ENCODE measurements around the gene N4BP3.

The N4BP3 gene

DNA sequence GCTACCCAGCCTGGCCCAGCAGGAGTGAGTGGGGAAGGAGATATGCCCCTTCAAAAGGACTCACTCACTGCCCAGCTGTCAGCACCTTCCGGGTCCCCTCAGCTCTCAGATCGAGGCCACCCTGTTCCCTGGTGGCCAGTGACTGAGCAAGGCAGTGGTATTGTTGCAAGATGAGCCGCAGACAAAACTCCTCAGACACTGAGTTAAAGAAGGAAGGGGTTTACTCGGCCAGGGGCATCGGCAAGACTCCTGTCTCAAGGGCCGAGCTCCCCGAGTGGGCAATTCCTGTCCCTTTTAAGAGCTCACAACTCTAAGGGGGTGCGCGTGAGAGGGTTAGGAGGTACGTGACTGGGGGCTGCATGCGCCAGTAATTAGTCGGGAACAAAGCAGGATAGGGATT lies 9.7 kb upstream of the N4BP3 start:
- no peak for DNase-seq (ENCODE audit: low read depth)

DNA sequence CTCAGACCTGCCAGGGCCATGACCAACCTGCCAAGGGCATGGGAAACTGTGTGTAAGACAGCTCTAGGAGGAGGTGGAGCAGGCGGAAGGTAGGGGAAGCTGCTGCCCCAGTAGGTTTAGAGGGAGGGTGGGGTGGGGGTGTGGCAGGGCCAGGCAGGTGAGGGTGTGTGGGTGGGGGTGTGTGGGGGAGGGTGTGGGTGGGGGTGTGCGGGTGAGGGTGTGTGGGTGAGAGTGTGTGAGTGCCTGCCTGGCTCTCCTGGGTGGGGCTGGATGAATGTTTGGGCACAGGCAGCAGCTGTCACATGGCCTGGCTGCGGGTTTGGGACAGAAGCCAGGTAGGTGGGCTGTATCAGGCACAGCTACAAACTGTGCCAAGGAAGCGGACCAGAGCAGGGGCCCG lies 8.8 kb upstream of the N4BP3 start:
- no peak for DNase-seq (ENCODE audit: low read depth)

DNA sequence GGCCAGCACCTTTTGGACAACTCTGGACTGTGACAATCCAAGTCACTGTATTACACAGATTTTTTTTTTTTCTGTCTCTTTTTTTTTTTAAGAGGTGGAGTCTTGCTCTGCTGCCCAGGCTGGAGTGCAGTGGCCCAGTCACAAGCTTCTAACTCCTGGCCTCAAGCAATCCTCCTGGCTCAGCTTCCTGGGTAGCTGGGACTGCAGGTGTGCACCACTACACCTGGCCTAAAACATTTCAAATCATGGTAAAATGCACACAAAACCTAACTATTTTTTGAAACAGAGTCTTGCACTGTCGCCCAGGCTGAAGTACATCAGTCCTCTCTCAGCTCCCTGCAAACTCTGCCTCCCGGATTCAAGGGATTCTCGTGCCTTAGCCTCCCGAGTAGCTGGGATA lies 7.2 kb upstream of the N4BP3 start:
- no peak for DNase-seq (ENCODE audit: low read depth)

DNA sequence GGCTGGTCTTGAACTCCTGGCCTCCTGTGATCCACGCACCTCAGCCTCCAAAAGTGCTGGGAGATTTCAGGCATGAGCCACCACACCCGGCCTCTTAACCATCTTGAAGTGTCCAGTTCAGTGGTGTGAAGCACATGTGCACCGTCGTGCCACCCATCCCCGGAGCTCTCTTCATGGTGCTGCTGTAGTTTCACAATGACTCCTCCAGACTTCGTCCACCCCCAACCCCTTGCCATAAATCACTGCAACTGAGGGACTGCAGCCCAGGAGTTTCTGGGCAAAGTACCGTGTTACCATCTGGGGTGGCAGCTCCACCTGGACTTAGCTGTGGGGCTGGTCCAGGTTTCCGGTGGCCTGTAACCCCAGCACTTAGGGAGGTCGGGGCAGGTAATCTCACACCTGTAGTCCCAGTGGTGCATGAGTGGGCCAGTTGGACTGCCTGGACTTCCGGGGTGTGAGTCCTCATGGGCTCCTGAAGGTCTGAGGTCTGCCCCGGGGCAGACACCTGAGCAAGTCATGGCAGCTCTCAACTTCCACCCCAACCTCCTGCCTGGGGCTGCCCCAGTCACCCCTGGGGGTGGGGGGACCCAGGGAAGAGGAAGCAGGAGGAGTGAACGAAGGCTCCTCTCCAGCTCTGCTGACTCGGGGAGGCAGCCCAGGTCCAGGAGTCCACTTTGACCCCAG lies 6.6 kb upstream of the N4BP3 start:
- no peak for DNase-seq (ENCODE audit: low read depth)

DNA sequence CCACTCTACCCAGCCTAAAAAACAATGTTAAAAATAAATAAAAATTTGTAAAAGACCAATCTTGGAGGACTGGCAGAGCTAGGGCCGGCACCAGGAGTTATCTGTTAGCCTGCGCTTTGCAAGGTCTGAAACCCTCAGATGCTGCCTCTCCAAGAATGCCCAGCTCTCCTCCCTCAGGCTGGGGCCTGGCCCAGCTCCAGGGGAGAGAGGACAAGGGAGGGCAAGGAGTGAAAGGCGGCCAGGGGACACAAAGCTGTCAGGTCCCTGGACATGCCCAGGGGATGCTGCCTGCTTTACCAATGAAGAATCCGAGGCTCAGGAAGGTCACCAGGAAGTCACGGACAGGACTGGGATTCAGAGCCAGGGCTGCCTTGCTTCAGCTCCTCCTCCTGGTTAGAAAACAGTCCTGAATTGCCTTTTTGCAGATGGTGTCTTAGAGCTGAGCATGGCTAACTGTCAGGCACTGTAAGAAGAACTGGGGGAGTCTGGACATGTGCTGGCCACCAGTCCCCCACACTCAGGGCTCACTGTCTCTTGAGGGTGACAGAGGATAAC lies 5.5 kb upstream of the N4BP3 start:
- DNase-seq (ENCODE audit: low read depth), result no peak

DNA sequence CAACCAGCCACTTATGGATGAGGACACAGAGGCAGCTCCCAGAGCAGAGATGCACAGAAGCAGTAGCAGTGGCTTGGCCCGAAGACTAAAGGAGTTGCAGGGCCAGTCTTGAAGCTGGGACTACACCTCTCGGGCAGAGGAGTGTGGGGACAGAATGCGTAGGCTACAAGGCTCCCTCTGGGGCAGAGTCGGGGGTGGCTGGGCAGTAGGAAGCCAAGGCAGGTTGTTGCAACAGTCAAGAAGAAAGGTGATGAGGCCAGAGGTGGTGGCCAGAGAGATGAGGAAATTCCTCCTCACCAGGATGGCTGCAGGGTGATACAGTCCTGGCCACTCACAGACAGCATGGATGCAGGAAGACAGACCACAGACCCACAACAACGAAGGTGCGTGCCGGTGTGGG lies 4.9 kb upstream of the N4BP3 start:
- no peak for DNase-seq (ENCODE audit: low read depth)

DNA sequence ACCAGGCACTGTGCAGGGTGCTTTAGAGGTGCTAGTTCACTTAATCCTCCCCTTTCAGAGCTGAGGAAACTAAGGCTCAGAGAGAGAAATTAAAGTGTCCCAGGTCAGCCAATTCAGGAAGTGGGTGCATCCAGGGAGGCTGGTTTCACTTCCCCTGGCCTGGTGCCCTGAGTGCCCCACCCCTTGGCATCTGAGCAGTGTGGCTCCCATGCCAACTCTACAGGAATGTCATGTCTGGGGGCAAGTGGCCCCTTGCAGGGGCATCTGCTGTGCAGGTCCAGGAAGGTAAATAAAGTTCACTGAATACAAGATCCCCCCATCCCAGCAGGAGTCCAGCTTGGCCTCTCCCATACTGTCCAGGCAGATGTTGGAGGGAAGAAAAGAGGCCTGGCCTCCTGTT lies 4.4 kb upstream of the N4BP3 start:
- no peak for DNase-seq (ENCODE audit: low read depth)

DNA sequence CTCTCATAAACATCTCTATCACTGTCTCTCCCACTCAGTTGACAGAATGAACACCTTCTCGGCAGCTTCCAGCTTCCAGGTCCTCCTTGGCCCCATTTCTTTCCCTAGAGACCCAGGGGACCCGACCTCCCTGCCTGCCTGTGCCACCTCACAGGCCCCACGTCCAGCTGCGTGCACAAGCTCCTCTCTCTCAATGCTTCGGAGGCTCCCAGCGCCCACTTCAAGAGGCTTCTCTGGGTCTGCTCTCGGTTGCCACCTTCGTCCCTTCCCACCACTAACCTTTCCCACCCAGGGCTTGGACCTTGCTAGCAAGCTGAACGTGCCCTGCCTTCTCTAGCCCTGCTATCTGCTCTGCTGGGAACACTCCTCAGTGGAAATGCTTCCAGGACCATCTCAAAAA lies 2.8 kb upstream of the N4BP3 start:
- no peak for DNase-seq (ENCODE audit: low read depth)

DNA sequence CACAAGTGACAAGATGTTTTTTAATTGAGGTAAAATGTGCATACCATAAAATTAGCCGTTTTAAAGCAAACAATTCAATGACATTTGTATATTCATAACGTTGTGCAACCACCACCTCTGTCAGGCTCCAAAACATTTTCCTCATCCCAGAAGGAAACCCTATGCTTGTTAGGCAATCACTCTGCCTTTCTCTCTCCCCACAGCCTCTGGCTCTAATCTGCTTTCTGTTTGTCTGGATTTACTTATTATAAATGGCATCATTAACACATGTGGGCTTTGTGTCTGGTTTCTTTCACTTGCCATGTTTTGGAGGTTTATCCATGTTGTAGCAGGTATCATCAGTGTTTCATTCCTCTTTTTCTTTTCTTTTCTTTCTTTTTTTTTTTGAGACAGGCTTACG lies 1.4 kb upstream of the N4BP3 start:
- peak; percentile 27 for DNase-seq (ENCODE audit: low read depth)

DNA sequence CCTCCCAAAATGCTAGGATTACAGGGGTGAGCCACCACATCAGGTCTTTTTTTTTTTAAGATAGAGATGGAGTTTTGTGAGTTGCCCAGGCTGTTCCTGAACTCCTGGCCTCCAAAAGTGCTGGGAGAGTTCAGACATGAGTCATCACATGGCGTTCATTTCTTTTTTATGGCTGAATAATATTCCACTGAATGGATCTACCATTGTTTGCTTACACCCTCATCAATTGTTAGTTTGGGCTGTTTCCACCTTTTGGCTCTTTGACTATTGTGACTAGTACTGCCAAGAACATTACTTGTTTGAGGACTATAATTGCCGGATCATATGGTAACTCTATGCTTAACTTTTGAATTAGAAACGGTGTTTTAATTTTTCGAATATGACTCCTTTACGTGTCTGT lies 787 bp upstream of the N4BP3 start:
- DNase-seq (ENCODE audit: low read depth), result no peak

DNA sequence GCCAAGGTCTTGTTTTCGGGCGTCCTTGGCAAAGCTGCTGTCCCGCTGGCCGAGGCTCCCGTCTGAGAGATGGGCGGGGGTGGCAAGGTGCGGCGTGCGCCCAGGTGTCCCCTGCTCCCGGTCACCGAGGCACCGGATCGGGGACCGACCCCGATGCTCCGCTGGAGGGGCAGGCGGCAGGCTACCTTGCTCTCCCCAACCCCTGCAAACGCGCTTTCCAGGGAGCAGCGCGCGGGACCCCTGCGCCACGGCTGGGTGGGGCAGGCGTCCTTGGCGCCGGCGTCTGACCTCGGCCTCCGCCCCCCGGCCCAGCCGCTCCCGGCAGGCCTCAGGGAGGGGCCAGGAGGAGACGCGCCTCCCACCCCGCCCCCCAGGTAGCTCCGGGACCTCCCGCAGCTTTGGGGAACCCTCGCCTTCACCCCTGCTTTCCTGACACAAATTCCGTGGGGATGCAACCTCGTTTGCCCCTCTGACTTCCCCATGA lies 551 bp downstream of the N4BP3 start:
- no peak for DNase-seq (ENCODE audit: low read depth)

DNA sequence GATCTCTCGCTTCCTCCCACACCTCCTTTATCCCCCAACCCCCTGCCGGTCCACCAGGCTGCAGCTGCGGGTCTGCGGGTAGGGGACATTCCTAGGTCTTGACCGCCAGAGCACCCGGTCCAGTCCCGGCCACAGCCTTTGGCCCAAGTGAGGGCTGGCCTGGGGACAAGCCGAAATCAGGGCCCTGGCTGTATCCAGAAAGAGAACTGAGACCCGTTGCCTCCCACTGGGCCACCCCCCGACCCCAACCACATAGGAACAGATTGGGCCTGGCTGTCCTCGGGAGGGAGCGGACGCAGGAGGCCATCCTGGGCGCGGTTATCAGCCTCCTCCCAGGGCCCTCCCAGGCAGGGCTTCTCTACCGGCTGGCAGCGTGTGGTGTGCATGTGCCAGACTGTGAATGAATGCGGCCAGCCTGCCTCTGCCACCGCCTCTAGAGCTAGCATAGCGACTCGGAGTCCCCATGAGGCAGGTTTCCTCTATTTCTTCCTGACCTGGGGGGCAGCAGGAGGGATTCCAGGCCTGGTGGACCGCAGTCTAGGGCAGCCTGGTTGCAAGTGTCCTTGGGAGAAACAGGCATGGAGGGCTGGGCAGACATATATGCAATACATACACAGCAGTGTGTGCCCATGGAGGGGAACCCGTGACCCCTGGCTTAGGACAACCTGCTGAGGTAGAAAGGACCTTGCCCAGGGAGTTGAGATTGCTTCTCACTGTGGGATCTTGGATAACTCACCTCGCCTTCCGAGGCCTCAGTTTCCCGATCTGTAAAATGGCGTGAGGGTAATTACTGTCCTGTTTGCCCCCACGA lies 1.2 kb downstream of the N4BP3 start:
- DNase-seq (ENCODE audit: low read depth), result no peak

DNA sequence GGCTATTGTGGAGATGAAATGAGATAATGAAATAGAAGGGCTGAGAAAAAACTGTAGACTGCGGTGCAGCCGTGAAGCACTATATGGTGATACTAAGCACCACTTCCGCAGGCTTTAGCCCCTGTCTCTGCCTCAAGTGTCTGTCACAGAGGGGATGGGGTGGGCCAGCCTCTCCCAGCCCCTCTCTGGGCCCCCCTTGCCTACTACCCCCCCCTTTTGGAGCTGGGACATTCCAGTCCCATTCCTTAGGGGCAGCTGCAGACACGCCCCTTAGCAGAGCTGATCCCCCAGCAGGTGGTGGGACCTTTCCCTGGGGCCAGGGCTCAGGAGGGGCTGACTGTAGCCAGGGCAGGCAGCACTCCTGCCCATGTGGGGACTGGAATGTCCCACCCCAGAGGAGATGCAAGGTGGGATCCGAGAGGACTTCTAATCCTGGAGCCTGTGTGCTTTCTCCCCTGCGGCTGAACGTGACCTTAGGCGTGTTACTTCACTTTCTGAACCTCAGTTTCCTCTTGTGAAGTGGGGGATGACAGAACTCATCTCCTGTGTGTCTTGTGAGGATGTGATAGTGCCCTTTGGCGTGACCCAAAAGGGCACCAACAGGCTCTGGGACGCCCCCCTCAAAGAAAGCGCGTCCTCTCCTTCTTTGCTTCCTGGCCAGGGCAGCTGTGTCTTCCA lies 1.9 kb downstream of the N4BP3 start:
- no peak for DNase-seq (ENCODE audit: low read depth)

DNA sequence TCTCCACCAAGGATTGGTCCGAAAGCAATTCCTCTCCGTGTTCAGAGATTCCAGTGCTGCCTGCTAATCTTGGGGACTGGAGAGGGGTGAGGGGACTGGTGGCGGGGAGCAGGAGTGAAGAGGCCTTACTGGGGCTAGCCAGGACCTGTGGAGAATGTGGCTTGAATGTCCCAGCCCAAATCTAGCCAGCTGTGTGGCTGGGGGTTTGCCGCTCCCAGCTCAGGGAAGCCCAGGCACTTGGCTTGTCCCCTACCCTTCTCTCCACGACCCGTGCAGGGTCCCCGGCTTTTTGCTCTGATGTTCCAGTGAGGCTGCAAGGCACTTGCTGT lies 2.4 kb downstream of the N4BP3 start:
- DNase-seq (ENCODE audit: low read depth), result no peak

DNA sequence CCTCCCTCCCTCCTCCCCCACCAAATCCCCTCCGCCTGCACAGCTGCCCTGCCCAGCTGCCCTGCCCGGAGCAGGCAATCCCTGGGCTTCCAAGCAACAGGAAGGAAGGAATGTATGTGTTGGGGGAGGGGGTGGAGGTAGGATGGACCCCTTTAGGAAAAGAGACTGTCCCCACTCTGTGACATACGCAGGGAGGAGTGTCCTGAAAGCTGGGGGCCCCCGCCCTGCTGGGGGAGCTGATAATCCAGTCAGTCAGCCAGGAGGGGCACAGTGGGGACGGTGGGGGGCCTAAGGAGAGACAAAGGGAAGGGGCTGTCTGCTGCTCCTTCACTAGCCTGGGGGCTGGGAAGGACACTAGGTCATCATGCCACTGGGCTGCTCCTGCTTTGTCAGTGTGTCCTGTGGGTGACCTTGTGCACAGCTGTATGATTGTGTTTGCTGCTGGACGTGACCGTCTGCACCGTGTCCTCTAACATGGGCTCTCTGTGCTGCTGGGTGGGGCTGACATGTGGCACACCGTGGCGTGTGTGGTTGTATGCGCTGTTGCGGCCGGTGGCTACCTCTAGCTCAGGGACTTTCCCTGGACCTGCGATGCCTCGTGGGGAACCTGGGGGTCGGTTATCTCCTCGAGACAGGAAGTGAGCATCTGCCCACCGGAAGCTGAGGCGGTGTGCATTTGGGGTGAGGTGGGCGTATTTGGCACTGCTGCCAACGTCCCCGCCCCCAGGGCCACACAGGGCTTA lies 3.0 kb downstream of the N4BP3 start:
- DNase-seq (ENCODE audit: low read depth), result no peak

DNA sequence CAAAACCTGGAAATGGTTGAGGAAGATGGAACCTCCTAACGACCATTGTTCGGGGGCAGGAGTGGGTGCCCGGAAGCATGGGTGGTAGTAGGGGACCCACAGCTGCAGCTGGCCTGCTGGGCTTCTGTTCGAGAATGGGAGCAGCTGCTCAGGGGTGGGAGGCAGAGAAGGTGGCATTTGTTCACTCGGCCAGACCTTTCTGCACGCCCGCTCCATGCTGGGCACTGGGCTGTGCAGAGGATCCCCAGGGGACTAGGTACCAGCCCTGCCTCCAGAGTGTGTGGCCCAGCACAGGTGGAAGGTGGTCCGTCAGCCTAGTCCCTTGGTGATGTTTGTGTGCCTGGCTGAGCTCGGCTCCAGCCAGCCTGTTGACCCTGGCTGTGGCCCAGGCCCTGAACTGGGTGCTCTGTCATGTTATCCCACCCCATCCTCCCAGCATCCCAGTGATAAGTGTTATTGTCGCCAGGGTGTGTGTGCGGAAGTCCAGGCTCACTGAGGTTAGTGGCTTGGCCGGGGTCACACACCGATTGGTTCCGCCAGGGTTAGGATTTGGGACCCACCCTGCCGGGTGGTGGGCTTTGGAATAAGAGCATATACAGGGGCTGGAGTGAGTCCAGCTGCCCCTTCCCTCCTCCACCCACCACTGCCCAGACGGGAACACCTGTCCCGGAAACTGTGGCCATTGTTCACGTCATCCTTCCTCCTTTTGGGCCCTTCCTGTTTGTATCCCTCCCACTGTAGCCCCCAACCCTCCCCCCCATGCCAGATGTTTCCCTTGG lies 4.8 kb downstream of the N4BP3 start:
- DNase-seq (ENCODE audit: low read depth), result no peak

DNA sequence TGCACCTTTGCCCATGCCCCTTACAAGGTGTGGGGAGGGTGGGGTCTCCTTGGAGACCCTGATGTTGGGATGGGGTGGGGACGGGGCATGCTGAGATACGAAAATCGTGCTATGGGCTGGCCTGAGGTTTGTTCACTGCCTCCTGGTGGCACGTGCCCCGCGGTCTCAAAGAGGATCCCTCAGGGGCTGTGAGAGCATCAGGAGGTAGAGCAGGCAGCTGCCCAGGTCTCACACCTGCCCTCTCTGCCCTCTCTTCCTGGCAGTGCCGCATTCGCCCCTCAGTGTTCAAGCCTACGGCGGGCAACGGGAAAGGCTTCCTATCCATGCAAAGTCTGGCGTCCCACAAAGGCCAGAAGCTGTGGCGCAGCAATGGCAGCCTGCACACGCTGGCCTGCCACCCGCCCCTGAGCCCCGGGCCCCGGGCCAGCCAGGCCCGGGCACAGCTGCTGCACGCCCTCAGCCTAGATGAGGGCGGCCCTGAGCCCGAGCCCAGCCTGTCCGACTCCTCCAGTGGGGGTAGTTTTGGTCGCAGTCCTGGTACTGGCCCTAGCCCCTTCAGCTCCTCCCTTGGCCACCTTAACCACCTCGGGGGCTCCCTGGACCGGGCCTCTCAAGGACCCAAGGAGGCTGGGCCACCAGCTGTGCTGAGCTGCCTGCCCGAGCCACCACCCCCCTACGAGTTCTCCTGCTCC lies 6.7 kb downstream of the N4BP3 start:
- no peak for DNase-seq (ENCODE audit: low read depth)

DNA sequence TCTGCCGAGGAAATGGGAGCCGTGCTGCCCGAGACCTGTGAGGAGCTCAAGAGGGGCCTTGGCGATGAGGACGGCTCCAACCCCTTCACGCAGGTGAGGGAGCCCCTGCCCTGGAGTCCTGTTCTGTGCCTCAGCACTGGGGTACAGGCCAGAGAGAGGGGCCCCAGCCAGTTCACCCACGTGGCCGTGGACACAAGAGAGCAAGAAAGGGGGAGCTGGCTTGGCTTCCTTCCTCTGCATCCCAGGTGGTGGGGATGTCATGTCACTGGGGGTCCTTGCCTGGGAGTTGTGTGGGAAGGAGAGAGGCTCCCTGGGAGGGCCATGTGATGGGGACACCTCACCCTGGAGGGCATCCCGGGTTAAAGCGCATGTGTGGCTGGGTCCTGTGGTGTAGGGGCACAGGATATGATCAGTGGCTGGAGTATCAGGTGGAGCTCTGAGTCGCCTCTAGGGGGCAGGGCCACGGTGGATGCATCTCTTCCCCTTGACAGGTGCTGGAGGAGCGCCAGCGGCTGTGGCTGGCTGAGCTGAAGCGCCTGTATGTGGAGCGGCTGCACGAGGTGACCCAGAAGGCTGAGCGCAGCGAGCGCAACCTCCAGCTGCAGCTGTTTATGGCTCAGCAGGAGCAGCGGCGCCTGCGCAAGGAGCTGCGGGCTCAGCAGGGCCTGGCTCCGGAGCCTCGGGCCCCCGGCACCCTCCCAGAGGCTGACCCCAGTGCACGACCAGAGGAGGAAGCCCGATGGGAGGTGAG lies 7.5 kb downstream of the N4BP3 start:
- DNase-seq (ENCODE audit: low read depth), result no peak

DNA sequence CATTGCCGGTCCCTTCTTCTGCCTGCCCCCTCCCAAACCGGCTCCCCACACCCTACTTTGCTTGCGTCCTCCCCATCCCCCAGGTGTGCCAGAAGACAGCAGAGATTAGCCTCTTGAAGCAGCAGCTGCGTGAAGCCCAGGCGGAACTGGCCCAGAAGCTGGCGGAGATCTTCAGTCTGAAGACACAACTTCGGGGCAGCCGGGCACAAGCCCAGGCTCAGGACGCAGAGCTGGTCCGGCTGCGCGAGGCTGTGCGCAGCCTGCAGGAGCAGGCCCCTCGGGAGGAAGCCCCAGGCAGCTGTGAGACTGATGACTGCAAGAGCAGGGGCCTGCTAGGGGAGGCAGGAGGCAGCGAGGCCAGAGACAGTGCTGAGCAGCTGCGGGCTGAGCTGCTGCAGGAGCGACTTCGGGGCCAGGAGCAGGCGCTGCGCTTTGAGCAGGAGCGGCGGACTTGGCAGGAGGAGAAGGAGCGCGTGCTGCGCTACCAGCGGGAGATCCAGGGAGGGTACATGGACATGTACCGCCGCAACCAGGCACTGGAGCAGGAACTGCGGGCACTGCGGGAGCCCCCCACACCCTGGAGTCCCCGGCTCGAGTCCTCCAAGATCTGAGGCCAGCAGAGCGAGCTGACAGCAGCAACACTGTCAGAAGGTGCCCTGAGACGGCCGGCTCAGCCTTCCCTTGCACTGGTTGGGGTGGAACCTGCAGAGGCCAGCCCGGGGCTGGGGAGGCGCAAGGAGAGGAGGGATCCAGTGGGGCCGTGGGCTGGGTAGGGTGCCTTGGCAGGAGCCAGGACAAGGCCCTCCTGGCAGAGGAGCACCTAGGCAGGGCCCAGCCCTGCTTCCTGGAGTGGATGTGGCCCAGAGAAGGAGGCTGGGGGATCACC lies 8.3 kb downstream of the N4BP3 start:
- DNase-seq (ENCODE audit: low read depth), result no peak
